Osteoblast (primary cell): ENCODE measurements around the gene NFIA. TPM values are rescaled to one million over a fixed set of nuclear protein-coding genes. Genes with fewer than 3 reads are reported as not detected.
A peak's percentile ranks its signal among the peaks of the same experiment; 100 is the strongest.

Experiments used
- DNase-seq: peaks from one replicate; pipeline ENCODE4 v3.0.0; 2011; ENCODE audit warnings: low spot score, mixed read lengths; ENCODE audit not compliant: insufficient read length; ENCODE audit errors: missing footprints
- H2AFZ ChIP-seq: 2 replicates; pipeline ENCODE4 v1.6.0; 2011; ENCODE audit warnings: mild to moderate bottlenecking, low read length
- H3K27ac ChIP-seq: 2 replicates; pipeline ENCODE4 v1.5.1; 2011; ENCODE audit warnings: mild to moderate bottlenecking, low read depth, low read length, moderate library complexity
- H3K27me3 ChIP-seq: 2 replicates; pipeline ENCODE4 v1.6.0; 2012; ENCODE audit warnings: mild to moderate bottlenecking, control low read depth, inconsistent platforms, low read length, moderate library complexity; ENCODE audit not compliant: insufficient read depth
- H3K36me3 ChIP-seq: 2 replicates; pipeline ENCODE4 v1.5.1; 2011; ENCODE audit warnings: mild to moderate bottlenecking, low read length, control low read depth, moderate library complexity; ENCODE audit not compliant: insufficient read depth
- H3K4me1 ChIP-seq: 2 replicates; pipeline ENCODE4 v1.5.1; 2011; ENCODE audit warnings: mild to moderate bottlenecking, low read length, control low read depth, moderate library complexity; ENCODE audit not compliant: insufficient read depth
- H3K4me2 ChIP-seq: 2 replicates; pipeline ENCODE4 v1.6.0; 2011; ENCODE audit warnings: mild to moderate bottlenecking, low read length; ENCODE audit not compliant: insufficient read depth
- H3K4me3 ChIP-seq: fragments of 200-600 bp; sonication (generic); 3 replicates; pipeline ENCODE4 v1.5.1; 2012; ENCODE audit warnings: mild to moderate bottlenecking, low read length, inconsistent platforms; ENCODE audit not compliant: insufficient read depth
- H3K79me2 ChIP-seq: 2 replicates; pipeline ENCODE4 v1.6.0; 2012; ENCODE audit warnings: mild to moderate bottlenecking, low read length, control low read depth, inconsistent platforms; ENCODE audit not compliant: insufficient read depth
- H3K9me3 ChIP-seq: 2 replicates; pipeline ENCODE4 v1.5.1; 2011; ENCODE audit warnings: low read depth, low read length, control low read depth
- H4K20me1 ChIP-seq: 2 replicates; pipeline ENCODE4 v1.6.0; 2012; ENCODE audit warnings: mild to moderate bottlenecking, low read length, control low read depth; ENCODE audit not compliant: insufficient read depth
- CTCF ChIP-seq: IDR thresholded peaks from 2 replicates; pipeline ENCODE4 v1.5.1; 2011; ENCODE audit warnings: mild to moderate bottlenecking, low read depth, low read length, moderate library complexity; ENCODE audit errors: extremely low read depth
- total RNA-seq: library from RNA; depleted of rRNA; stranded (reverse); fragments of >200 nt; gene quantifications from 2 replicates; pipeline ENCODE4 v1.2.3, GENCODE V29; 2012

NFIA gene
- total RNA-seq, 1 donor, result 7.2 TPM

DNA sequence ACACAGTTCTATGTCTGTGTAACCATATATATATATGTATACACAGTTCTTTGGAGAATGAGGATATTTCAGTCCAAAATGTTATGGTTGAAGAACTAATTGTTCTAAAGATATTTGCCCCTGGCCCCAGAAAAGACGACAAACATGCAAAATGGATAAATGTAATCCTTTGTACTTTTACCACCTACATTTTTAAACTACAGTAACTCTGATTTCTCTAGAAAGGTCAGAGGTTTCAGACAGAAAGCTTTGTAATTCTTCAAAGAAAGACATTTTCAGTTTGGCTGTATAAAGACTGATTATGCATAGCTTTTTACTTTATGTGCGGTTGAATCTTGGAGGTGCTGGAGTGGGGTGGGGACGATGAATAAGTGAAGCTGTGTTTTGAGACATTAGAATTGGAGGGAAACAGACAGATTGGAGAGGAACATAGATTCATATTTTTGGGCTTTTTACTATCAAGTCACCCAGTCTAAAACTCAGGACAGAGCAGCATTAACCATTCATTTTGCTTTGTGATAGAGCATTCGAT, 16.6 kb downstream of the NFIA start:
- H3K79me2 ChIP-seq, result peaks cover 2% of the 10 kb centered on the region

DNA sequence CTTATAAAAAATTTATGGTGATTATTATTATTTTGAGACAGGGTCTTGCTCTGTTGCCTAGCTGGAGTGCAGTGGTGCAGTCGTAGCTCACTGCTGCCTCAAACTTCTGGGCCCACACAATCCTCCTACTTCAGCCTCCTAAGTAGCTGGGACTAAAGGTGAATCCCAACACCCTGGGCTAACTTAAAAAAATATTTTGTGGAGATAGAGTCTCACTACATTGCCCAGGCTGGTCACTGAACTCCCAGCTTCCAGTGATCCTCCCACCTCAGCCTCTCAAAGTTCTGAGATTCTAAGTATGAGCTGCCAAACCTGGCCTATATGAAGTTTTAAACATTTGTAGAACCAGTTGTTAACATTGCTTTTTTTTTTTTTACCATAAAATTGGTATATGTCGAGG, 18.2 kb downstream of the NFIA start:
- H3K4me1 ChIP-seq, result peaks cover 5% of the 10 kb centered on the region
- peaks cover 2% of the 10 kb centered on the region for H3K79me2 ChIP-seq
- H4K20me1 ChIP-seq, result no peaks in the 10 kb centered on the region
- H3K27me3 ChIP-seq, result no peaks in the 10 kb centered on the region
- no peak overlapping the region for H3K4me2 ChIP-seq
- no peak overlapping the region for H3K27ac ChIP-seq
- no peak for DNase-seq
- H3K9me3 ChIP-seq, result no peaks in the 10 kb centered on the region
- H2AFZ ChIP-seq, result no peak overlapping the region
- TF ChIP-seq CTCF, result no peak
- H3K4me3 ChIP-seq, result no peak overlapping the region
- H3K36me3 ChIP-seq, result no peaks in the 10 kb centered on the region

More for the DNA sequence above, 16.6 kb downstream of the NFIA start:
- TF ChIP-seq CTCF, result no peak
- Histone ChIP-seq H3K36me3 (no peaks in the 10 kb centered on the region), H3K4me2 (no peak overlapping the region), H3K9me3 (no peaks in the 10 kb centered on the region), H2AFZ (no peak overlapping the region), H3K27ac (no peak overlapping the region), H3K4me1 (peaks cover 7% of the 10 kb centered on the region), H3K4me3 (no peak overlapping the region), H4K20me1 (no peaks in the 10 kb centered on the region), H3K27me3 (no peaks in the 10 kb centered on the region)
- DNase-seq, result no peak

DNA sequence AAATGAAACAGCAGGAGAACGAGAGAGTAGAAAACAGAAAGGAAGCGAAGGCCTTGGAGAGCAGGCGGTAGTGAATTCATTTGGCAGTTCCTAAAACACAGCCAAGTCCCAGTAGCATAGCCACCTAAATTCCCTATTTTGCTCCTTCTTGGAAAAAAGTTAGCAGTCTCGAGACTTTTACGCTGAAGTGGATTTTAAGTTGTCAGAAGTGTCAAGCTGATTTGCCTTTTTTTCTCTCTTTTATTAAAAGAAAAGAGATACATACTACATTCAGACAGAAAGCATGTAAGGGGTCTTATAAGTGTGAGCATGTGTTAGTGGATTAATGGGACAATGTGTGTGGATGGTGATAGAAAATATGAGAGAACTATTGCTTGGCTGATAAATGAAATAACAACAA, 19.2 kb downstream of the NFIA start:
- H3K79me2 ChIP-seq, result peaks cover 2% of the 10 kb centered on the region
- H2AFZ ChIP-seq, result peak overlapping the region; percentile 40
- peak overlapping the region; percentile 30 for H3K27ac ChIP-seq
- H4K20me1 ChIP-seq, result no peaks in the 10 kb centered on the region
- no peaks in the 10 kb centered on the region for H3K27me3 ChIP-seq
- H3K36me3 ChIP-seq, result no peaks in the 10 kb centered on the region
- TF ChIP-seq CTCF, result no peak
- peak overlapping the region; percentile 55 for H3K4me2 ChIP-seq
- H3K4me1 ChIP-seq, result peaks cover 5% of the 10 kb centered on the region
- no peak for DNase-seq
- peak overlapping the region; percentile 20 for H3K4me3 ChIP-seq
- no peaks in the 10 kb centered on the region for H3K9me3 ChIP-seq

DNA sequence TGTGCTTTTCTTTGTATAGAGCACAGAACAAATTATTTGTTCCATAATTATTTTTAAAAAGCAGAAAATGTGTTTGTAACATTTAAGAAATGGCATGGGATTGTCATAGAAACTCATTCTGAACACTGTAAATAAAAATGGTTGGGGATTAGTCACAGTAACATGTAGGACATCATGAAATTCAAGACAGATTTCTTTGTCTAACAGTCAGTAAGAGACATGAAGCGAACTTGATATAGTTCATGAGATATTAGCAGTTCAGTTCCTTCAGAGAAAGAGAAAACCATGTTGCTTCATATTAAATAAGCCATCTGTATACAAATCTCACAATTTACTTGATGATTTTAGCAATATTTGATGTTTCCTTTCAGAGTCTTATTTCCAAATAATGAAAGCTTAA, 19.7 kb downstream of the NFIA start:
- Histone ChIP-seq H3K36me3 (no peaks in the 10 kb centered on the region), H3K4me3 (no peak overlapping the region), H3K4me1 (peaks cover 5% of the 10 kb centered on the region), H2AFZ (peak overlapping the region; percentile 1), H3K27ac (peak overlapping the region; percentile 30), H4K20me1 (no peaks in the 10 kb centered on the region), H3K9me3 (no peaks in the 10 kb centered on the region), H3K79me2 (peaks cover 2% of the 10 kb centered on the region), H3K27me3 (no peaks in the 10 kb centered on the region), H3K4me2 (peak overlapping the region; percentile 55)
- no peak for TF ChIP-seq CTCF
- no peak for DNase-seq
